Mesothelial cell of epicardium (in vitro differentiated cells): ENCODE results near the gene CHTF8. TPM values are rescaled to one million over a fixed set of nuclear protein-coding genes. Genes with fewer than 3 reads are reported as not detected.

Experiments
- DNase-seq, 2 experiments: peaks; one replicate each; pipeline ENCODE4 v3.0.0; 2021; ENCODE audit warnings: low spot score in 2 of 2; ENCODE audit not compliant: unreplicated experiment in 2 of 2
- H3K27ac Mint-ChIP-seq: 2 replicates; pipeline ENCODE4 v1.8.0; 2021; ENCODE audit warnings: mixed read lengths
- H3K27me3 Mint-ChIP-seq: 2 replicates; pipeline ENCODE4 v1.8.0; 2021; ENCODE audit warnings: low read depth, mixed read lengths
- H3K36me3 Mint-ChIP-seq: 2 replicates; pipeline ENCODE4 v1.8.0; 2021; ENCODE audit warnings: mixed read lengths
- H3K4me1 Mint-ChIP-seq: 2 replicates; pipeline ENCODE4 v1.8.0; 2021; ENCODE audit warnings: mixed read lengths
- H3K4me3 Mint-ChIP-seq: 2 replicates; pipeline ENCODE4 v1.8.0; 2021; ENCODE audit warnings: mild to moderate bottlenecking, moderate library complexity, mixed read lengths
- H3K9me3 Mint-ChIP-seq: 2 replicates; pipeline ENCODE4 v1.8.0; 2021; ENCODE audit warnings: mixed read lengths
- CTCF ChIP-seq: fragments of 200-600 bp; sonication (generic); IDR thresholded peaks from one replicate; pipeline ENCODE4 v1.5.0; 2021; ENCODE audit warnings: antibody characterized with exemption; ENCODE audit not compliant: unreplicated experiment
- total RNA-seq: library from RNA; stranded (reverse); gene quantifications from 3 replicates; pipeline ENCODE4 v1.2.1, GENCODE V29; 2021

Gene CHTF8
- total RNA-seq, 1 donor from 2014 or later: 91.9 TPM

DNA sequence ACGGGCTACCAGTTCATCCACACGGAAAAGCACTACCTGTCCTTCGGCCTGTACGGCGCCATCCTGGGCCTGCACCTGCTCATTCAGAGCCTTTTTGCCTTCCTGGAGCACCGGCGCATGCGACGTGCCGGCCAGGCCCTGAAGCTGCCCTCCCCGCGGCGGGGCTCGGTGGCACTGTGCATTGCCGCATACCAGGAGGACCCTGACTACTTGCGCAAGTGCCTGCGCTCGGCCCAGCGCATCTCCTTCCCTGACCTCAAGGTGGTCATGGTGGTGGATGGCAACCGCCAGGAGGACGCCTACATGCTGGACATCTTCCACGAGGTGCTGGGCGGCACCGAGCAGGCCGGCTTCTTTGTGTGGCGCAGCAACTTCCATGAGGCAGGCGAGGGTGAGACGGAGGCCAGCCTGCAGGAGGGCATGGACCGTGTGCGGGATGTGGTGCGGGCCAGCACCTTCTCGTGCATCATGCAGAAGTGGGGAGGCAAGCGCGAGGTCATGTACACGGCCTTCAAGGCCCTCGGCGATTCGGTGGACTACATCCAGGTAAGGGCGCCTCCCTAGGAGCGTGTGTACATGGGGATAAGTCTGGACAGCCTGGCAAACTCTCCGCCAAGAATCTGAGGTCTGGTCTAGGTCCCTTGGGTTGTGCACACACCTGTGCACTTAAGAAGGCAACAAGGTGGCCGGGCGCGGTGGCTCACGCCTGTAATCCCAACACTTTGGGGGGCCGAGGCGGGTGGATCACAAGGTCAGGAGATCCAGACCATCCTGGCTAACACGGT is 22.7 kb downstream of the CHTF8 start:
- Mint-ChIP-seq H3K36me3 (peaks cover 13% of the 10 kb centered on the region), H3K4me1 (peaks cover 19% of the 10 kb centered on the region), H3K27me3 (peaks cover 42% of the 10 kb centered on the region), H3K27ac (no peak overlapping the region), H3K9me3 (no peaks in the 10 kb centered on the region), H3K4me3 (no peak overlapping the region)
- no peak for TF ChIP-seq CTCF
- no peak for DNase-seq

DNA sequence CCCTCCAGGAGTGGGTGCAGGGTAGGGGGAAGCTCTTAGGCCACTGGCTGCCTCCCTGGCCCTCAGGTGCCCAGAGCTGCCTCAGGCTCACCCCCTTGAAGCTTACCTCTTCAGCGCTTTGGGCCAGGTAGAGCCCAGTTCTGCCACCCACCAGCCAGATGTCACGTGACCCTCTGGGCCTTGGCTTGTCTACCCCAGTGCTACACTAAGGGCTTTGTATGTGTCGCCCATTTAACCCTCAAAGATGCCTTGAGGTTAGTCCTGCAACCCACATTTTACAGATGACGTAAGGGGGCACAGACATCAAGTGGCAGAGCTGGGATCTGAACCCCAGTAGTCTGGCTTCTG is 23.5 kb downstream of the CHTF8 start:
- H3K9me3 Mint-ChIP-seq: no peaks in the 10 kb centered on the region
- no peak for TF ChIP-seq CTCF
- DNase-seq: no peak
- H3K27me3 Mint-ChIP-seq: peaks cover 48% of the 10 kb centered on the region
- peaks cover 11% of the 10 kb centered on the region for H3K36me3 Mint-ChIP-seq
- no peak overlapping the region for H3K4me3 Mint-ChIP-seq
- peaks cover 19% of the 10 kb centered on the region for H3K4me1 Mint-ChIP-seq
- no peak overlapping the region for H3K27ac Mint-ChIP-seq

GRCh38 chr16:69108064-69108904 is 24.1 kb downstream of the CHTF8 start:
- Mint-ChIP-seq H3K27me3 (peaks cover 53% of the 10 kb centered on the region), H3K27ac (no peak overlapping the region), H3K36me3 (peaks cover 11% of the 10 kb centered on the region), H3K4me3 (peak overlapping the region; percentile 39), H3K9me3 (no peaks in the 10 kb centered on the region), H3K4me1 (peaks cover 19% of the 10 kb centered on the region)
- no peak for DNase-seq
- no peak for TF ChIP-seq CTCF

GRCh38 chr16:69107316-69107962 is 24.9 kb downstream of the CHTF8 start:
- Mint-ChIP-seq H3K27ac (no peak overlapping the region), H3K4me3 (peak overlapping the region; percentile 66), H3K9me3 (no peaks in the 10 kb centered on the region), H3K4me1 (peaks cover 19% of the 10 kb centered on the region), H3K27me3 (peaks cover 61% of the 10 kb centered on the region), H3K36me3 (peaks cover 11% of the 10 kb centered on the region)
- no peak for TF ChIP-seq CTCF
- DNase-seq: no peak

GRCh38 chr16:69106491-69107315 is 25.7 kb downstream of the CHTF8 start:
- H3K27ac Mint-ChIP-seq: no peak overlapping the region
- no peak for DNase-seq

More at GRCh38 chr16:69106491-69107315, 25.7 kb downstream of the CHTF8 start:
- Mint-ChIP-seq H3K4me3 (peak overlapping the region; percentile 66), H3K4me1 (peaks cover 19% of the 10 kb centered on the region), H3K36me3 (peaks cover 11% of the 10 kb centered on the region), H3K27me3 (peaks cover 61% of the 10 kb centered on the region), H3K9me3 (no peaks in the 10 kb centered on the region)
- no peak for TF ChIP-seq CTCF
